Measurements from ENCODE around the gene RP9.
"Not testable (repeated sequence)": the region's sequence is repeated elsewhere in the genome, so short reads cannot be mapped to it uniquely, and the experiment has no call there.

The RP9 gene

DNA sequence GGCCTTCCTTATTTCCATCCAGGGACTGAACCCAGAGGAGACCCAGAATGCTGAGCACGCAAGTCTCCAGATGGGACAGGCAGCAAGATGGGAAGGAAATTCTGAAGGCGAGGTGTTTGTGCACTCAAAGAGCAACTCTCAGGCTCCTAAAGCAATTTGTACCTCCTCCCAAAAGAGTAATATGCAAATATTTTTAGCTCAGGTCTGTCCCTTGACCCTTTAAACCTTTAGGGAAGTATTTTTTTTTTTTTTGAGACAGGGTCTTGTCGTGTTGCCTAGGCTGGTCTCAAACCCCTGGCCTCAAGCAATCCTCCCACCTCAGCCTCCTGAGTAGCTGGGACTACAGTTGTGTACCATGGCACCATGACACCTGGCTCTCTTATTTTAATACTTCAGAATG lies 8.4 kb downstream of the RP9 start:
- DNase-seq = no peak

DNA sequence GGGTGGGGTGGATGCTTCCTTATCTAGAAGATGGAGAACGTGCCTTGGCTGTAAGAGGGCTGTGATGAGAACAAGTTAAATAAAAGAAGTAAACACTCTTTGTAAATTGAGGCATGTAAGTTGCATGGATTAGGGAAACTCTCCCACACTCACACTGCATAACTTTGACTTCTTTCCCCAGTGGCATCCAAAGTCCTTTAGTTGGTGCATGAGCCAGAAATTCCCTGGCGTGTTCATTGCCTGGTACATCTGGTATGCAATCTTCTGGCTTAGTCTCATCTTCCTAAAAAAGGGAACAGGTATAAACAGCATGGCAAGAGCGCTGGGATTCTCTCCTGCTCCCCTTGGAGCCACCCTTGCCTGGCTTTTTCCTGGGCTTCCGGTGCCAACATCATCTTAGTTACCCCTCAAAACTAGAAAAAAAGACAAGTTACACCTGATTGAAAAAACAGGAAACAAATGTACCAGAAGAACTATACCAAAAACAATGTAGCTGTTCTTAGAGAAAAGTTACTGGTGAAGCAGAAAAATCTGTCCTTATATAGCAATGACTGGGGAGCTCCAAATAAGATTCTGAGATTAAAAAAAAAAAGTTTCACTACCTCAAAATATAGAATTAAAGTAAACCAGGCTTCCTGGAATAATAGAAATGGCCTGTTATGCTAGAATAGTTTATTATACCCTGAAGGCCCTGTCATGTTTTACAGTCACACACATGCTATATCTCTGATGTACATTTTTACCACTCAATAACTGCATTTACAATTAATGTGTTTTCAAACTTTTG lies 9.9 kb downstream of the RP9 start:
- DNase-seq = no peak

DNA sequence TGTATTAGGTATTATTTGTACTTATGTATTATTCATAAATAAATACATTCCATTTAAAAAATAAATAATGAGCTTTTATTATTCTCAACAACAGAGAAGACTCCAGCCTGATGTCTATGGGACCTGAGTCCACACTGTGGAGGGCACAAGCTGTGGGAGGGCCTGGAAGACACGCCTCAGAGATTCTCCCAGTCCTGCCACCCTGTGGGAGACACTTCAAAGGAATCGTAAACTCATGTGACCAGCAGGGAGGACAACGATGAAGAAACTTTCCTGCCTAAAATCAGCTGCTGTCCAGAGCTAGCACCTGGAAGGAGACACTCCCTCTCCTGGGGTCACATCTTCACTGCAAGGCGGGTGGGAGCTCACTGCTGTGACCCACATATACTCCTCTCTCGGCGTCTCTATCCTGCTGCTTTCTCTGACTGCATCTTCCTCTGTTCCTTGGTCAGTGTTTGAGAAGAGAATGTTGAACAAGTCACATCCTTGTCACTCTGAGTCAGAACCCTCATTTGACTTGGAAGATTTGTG lies 14.4 kb downstream of the RP9 start:
- DNase-seq = not testable (repeated sequence)

DNA sequence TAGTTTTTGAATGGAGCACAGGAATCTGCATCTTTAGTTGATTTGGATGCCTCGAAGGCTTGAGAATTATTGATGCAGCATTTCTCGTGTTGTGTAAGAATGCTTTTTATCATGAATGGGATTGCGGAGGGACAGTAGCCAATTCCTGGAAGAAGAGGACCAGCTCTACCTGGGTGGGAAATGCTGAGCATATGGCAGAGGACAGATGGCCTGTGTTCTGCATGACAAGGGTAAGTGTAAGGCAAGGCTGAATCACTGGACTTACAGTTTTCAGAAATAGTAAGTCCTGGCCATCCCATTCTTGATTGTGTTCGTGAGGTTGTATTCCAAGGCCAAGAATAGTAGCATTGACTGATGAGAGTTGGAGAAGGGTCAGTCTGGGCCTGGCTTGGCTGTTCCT lies 15.9 kb downstream of the RP9 start:
- DNase-seq = no peak

DNA sequence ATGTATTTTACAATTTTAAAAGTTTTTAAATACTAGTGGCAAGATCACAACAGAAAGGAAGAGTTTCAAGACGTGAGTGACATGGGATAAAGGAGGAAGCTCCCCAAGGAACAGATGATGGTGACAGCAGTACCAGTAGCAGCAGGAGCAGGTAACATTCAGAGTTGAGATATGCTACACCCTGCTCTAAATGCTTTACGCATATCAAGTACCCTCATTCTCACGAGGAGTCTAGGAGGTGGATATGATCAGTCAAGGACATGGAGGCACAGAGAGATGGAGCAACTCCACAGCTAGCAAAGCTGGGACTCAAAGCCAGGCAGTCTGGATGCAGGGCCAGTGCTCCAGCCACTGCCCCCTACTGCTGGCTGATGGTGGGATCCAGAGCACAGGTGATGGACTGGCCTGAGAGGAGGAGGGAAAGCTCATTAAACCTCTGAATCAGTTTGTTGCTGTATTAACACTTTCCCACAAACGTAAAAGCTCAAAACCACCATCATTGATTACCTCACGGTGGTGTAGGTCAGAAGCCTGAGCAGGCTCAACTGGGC lies 17.5 kb downstream of the RP9 start:
- DNase-seq = no peak

DNA sequence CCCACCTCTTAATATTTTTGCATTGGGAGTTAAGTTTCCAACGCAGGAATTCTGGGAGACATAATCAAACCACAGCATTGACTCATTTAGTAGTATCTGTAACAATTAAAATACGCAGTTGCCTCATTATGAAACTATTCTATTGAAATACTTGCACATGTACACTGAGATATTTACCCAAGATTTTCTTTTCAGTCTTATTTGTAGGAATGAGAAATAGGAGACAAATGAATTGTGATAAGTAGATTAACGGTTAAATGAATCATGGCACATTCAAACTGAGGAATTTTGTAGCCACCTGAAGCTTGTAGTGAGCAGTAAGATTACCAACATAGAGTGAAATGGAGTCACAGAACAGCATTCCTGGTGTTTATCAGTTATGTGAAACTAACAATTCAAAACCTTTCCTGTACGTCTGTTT lies 18.1 kb downstream of the RP9 start:
- DNase-seq = no peak

DNA sequence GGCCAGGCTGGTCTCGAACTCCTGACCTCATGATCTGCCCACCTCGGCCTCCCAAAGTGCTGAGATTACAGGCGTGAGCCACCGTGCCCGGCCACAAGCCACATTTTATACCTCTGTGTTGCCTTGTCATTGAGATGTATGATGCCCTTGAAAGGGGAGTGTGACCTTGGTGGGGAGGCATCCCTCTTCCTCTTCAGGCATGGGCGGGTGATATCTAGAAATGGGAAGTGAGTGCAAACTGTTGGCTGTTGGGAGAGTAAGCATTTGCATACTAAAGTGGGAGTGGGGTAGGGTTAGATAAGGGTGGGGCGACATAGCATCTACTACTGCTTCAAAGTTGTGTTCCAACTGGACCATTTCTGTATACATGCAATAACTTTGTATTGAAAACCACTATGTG lies 20.1 kb downstream of the RP9 start:
- no peak for DNase-seq

DNA sequence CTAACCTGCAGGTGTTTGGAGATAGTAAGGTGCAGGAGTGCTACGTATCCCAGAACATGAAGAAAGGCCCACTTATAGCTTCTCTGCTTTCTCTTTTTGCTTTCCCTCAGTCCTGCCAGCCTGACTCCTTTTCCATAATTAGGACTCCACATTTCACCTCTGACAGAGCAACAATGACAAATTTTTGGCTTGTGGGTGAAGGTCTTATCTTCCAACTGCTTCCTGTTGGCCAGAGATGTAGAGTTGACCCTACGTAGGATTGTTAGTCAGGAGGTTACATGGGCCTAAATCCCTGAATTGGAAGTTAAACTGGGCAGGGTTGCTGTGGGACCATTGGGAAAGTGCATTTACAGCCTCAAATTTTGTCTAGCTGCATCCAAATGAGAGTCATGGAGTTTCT lies 21.3 kb downstream of the RP9 start:
- no peak for DNase-seq

DNA sequence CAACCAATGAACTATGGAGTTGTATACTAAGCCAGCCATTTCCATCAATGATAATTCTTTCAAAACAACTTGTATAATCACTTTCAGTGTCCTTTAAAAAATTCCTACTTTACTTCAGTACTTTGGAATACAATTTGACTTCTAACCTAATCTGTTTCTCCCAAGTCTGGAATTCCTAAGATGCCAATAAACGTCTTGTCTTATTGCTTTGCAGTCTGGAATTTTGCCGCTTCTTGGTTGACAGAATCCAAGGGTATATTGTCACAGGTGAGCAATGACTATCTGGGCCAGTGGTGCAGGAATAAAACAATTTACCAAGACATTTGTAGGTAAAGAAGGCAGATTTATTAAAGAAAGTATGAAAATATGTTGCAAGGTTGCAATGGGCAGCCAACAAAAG lies 21.8 kb downstream of the RP9 start:
- DNase-seq = no peak

DNA sequence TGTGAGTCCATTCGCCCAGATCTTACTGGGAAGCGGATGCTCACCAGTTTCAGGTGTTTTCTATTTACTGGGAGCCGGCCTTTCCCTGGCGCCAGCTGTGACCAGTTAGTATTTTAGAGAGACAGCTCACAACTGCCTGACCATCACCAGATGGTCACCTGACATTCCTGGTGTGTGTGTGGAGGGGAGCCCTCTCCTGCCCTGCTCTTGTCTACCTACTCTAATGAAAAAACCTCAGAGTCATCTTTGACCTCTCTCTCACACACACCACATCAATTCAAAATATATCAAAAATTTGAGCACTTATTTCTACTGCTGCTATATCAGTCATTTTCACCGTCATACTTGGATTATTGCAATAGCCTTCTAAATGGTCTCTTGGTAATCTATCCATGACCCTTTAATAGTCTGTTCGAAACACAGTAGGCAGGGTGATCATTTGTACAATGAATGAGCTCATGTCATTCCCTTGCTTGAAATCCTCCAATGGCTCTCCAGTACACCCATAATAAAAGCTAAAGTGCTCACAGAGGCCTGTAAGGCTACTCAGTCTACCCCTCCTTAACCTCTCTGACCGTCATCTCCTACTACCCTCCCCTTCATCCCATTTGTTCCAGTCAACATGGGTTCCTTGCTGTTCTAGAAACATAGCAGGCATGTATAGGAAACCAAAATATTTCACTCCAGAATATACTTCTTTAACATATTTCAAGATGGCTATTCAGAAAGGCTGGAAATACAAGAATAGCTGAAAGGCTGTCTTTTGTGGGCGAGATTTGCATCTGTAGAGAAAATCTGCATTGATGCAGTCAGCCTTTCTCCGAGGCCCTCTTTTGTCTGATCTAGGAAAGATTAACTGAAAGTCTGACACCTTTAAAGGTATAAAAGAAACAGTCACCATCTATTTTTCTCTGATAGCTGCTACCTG lies 29.2 kb downstream of the RP9 start:
- DNase-seq = no peak

DNA sequence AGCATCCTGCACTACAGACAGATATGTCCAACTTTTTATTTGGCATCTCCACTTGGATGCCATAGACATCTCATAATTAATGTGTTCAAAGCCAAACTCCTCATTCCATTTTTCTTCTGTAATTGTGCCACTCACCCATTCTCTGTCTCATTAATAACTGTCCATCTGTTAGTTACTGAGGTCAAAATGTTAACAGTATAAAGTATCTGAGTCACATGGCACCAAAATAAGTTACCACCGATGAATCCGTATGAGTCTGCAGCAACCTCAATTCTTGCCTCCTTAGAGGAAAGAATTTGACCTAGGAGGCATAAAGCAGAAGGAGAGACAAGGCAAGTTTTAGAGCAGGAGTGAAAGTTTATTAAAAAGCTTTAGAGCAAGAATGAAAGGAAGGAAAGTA lies 30.1 kb downstream of the RP9 start:
- DNase-seq = no peak

DNA sequence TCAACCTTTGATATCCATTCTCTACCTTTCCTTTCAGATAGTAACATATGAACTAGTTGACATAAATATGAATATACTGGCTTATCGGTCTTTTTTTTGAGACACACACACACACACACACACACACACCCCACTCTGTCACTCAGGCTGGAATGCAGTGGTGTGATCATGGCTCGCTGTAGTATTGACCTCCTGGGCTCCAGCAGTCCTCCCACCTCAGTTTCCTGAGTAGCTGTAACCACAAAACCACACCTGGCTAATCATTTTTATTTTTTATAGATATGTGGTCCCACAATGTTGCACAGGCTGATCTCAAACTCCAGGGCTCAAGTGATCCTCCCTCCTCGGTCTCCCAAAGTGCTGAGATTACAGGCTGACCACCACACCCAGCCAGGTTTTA lies 32.5 kb downstream of the RP9 start:
- DNase-seq = no peak

DNA sequence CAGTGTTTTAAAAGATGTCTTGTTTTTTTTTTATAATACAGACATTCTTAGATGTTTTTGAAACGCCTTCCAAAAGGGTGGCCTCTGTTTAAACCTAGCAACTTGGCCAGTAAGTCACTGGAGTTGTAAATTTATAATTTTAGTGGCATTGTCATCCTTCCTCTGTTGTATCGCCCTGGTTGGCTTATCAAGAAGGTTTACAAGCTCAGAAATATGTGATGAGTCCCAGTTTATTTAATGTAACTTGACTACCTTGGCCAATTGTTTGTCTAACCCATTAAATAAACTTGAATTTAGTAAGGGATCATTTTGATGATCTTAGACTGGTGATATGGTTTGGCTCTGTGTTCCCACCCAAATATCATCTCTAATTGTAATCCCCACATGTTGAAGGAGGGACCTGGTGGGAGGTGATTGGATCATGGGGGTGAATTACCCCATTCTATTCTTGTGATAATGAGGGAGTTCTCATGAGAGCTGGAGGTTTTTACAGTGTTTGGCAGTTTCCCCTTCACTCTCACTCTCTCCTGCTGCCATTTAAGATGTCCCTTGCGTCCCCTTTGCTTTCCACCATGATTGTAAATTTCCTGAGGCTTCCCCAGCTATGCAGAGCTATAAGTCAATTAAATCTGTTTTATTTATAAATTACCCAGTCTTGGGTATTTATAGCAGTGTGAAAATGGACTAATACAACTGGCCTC lies 33.2 kb downstream of the RP9 start:
- no peak for DNase-seq

DNA sequence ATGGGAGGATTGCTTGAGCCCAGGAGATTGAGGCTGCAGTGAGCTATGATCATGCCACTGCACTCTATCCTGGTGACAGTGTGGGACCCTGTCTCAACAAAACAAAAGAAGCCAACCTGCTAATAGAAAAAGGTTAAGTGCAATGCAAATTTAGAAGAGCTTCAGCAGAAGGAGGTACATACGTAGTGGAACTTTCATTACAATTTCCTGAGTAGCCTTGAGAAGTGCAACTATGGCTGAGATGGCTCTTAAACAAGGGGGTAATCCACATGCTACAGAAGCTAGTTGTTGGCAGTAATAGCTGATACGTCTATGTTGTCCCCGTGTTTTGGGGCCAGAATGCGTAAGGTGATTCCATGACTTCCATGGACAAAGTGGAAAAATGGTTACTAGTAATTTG lies 36.0 kb downstream of the RP9 start:
- no peak for DNase-seq

DNA sequence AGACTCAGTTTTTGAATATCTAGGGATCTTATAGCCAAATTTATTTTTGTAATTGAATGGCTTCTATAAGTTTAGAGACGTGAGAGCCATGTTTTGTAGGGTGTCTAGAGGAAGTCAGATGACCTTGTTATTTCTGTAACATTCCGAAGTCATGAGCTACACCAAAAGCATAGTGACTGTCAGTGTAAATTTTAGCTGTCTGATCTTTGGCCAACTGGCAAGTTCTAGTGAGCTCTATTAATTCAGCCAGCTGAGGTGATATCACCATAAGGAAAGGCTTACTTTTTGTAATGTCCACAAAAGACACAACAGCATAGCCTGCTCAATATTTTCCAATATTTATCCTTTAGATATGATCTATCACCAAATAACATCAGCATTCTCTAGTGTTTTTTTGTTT lies 36.7 kb downstream of the RP9 start:
- DNase-seq = no peak

DNA sequence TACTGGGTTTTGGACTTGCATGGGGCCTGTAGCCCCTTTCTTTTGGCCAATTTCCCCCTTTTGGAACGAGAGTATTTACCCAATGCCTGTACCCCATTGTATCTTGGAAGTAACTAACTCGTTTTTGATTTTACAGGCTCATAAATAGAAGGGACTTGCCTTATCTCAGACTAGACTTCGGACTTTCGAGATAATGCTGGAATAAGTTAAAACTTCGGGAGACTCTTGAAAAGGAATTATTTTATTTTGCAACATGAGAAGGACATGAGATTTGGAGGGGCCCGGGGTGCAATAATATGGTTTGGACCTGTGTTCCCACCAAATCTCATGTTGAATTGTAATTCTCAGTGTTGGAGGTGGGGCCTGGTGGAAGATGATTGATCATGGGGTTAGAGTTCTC lies 38.4 kb downstream of the RP9 start:
- DNase-seq = no peak

DNA sequence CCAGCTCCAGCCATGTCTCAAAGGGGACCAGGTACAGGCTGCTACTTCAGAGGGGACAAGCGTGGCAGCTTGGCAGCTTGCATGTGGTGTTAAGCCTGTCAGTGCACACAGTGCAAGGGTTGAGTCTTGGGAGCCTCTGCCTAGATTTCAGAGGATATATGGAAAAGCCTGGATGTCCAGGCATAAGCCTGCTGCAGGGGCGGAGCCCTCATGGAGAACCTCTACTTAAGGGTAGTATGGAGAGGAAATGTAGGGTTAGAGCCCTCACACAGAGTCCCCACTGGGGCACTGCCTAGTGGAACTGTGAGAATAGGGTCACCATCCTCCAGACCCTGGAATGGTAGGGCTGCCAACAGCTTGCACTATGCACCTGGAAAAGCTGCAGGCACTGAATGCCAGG lies 38.9 kb downstream of the RP9 start:
- DNase-seq = no peak

DNA sequence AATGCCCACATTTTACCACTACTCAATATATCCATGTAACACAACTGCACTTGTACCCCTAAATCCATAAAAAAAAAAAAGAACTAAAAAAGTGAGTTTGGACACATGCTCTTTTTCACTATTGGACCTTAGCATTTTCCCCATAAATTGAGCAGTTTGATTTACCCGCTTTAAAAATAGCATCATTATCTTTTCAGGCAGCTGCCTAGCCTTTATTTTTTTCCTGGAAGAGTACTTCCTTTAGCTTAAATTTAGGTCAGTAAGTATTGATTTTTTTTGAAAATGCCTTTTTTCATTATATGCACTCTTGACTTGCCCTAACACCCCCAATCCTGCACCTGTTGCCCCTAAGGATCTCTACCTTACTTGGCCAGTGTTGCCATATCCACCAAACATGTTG lies 41.3 kb downstream of the RP9 start:
- no peak for DNase-seq

DNA sequence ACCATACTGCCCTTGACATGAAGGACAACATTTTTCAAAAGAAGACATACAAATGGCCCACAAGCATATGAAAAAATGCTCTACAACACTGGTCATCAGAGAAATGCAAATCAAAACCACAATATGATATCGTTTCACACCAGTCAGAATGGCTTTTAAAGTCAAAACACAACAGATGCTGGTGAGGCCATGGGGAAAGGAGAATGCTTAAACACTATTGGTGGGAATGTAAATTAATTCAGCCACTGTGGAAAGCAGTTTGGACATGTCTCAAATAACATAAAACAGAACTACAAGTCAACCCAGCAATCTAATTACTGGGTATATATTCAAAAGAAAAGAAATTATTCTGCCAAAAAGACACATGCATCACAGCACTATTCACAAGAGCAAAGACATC lies 42.4 kb downstream of the RP9 start:
- no peak for DNase-seq

DNA sequence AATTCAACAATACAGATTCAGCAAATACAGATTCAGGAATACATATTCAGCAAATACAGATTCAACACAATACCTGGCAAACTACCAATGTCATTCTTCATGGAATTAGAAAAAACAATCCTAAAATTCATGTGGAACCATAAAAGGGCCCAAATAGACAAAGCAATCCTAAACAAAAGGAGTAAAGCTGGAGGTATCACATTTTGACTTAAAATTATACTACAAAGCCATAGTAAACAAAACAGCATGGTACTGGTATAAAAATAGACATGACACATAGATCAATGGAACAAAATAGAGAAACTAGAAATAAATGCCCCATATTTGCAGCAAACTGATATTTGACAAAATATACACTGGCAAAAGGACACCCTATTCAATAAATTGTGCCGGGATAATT lies 43.2 kb downstream of the RP9 start:
- no peak for DNase-seq

DNA sequence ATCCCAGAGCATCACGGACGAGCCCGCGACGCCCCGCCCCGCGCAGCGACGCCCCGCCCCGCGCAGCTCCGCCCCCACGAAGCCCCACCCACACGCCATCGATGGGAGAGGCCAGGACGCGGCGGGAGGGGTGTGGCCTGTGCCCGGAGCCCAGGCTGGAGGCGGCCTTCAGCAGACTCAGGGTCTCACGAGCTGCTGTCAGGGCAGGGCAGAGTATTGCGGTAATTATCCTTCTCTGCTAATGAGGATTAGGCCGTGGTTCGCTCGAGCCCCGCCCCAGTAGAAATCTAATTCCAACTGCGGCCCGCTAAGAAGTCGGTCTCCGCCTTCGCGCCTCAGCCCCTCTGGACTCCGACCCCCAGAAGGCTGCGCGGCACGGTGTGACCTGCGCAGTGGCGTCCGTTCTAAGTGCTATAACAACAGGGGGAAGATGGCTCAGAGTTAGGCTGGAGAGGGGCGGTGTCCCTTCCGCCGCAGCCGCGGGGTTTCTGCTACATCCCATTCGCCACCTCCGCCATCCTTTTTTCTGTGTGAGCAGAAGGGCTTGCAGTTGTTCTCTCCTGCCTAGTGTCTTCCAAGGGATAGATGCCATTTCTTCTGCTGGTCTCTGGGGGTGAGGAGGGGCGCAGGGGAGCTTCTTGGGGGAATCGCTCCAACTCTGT lies 46.3 kb downstream of the RP9 start:
- peak; percentile 94 for DNase-seq

DNA sequence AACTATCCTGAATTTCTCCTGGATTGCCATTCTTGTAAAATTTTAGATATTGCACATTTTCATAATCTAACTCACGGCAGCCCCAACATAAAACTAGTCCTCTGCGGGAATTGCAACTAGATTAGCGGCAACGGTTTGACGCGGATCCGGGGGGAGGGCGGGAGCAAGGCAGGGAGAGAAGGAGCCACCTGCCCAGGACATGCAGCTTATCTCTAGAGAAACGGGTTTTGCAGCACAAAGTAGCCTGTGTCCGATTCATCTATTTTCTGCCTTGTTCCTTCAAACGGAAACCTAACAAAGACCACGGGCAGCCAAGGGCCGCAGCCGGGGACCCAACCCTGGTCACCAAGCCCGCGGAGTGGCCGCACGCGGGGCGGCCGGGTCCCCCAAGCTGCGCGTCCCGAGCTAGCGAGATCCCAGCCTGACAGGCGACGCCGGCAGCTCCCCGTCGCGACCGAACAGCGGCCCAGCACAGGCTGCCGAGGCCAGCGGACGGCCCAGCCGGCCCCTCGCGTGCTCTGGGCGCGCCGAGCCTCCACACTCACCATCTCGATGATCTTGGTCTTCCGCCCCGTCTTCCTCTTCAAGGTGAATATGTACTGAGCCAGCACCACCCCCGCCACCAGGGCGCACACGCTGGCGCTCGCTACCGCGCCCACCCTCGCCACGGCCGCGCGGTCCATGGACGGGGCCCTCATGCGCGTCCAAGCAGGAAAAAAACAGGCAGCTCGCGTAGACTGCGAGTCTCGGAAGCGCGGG lies 47.0 kb downstream of the RP9 start, which contains the start of gene NT5C3A:
Gene NT5C3A, minus strand, starts transcription at position 754 of the 759 bp plus-strand sequence. Its CDS starts 71 bp downstream, at position 683.
- no peak for DNase-seq

Data from NCI-H510A (cell line).